ENCODE data around the gene SLCO3A1. TPM values are rescaled to one million over a fixed set of nuclear protein-coding genes. Genes with fewer than 3 reads are reported as not detected.

SLCO3A1 gene
- total and polyA plus RNA-seq, 12 donors: 1.8 to 26.6 (median 17.2) TPM

- no peaks in the 10 kb centered on the region for H3K27me3 ChIP-seq
- peak overlapping the region in 2 of 5 donors; percentile 46 to 58 for H3K27ac ChIP-seq
Measured at GRCh38 chr15:91946581-91947292, 93.2 kb downstream of the SLCO3A1 start.

GRCh38 chr15:91947293-91947679 is 93.8 kb downstream of the SLCO3A1 start:
- H3K36me3 ChIP-seq (replicated peaks in 1 of 2): no peaks in the 10 kb centered on the region
- H3K4me3 ChIP-seq: no peak overlapping the region
- no peaks in the 10 kb centered on the region for H3K27me3 ChIP-seq
- TF ChIP-seq CTCF (IDR thresholded peaks at IDR 0.05): no peak
- TF ChIP-seq POLR2A (IDR thresholded peaks at IDR 0.05): no peak
- intact Hi-C loops (cut with DNase I): loop anchor here in 1 of 2 donors (10.0 kb wide), 2 partner anchors 92 to 128 kb away; partner anchors contain the start of gene SLCO3A1
- peak overlapping the region in 2 of 5 donors; percentile 46 to 58 for H3K27ac ChIP-seq
- no peak for DNase-seq
- H3K9me3 ChIP-seq (replicated peaks in 1 of 3): no peaks in the 10 kb centered on the region
- WGBS, 4 donors: 57 to 63% (median 62%) methylated on average over 7 of the region's 7 CpGs
- peaks cover 11 to 48% of the 10 kb centered on the region in 2 donors for H3K4me1 ChIP-seq (replicated peaks in 1 of 2)

More at GRCh38 chr15:91946581-91947292, 93.2 kb downstream of the SLCO3A1 start:
- DNase-seq: no peak
- Histone ChIP-seq H3K36me3 (replicated peaks in 1 of 2) (no peaks in the 10 kb centered on the region), H3K9me3 (replicated peaks in 1 of 3) (no peaks in the 10 kb centered on the region), H3K4me1 (replicated peaks in 1 of 2) (peaks cover 12 to 53% of the 10 kb centered on the region in 2 donors), H3K4me3 (no peak overlapping the region)
- intact Hi-C loops (cut with DNase I): loop anchor here in 1 of 2 donors (10.0 kb wide), 2 partner anchors 92 to 128 kb away; partner anchors contain the start of gene SLCO3A1
- WGBS, 4 donors: 65 to 70% (median 69%) methylated on average over 15 to 16 of the region's 16 CpGs
- peak in 1 of 6 experiments; percentile 19 for TF ChIP-seq CTCF (IDR thresholded peaks at IDR 0.05)
- TF ChIP-seq POLR2A (IDR thresholded peaks at IDR 0.05): no peak

- Histone ChIP-seq H3K27ac (peak overlapping the region in 2 of 5 donors; percentile 46 to 58), H3K4me3 (no peak overlapping the region), H3K9me3 (replicated peaks in 1 of 3) (no peaks in the 10 kb centered on the region), H3K4me1 (replicated peaks in 1 of 2) (peaks cover 5 to 41% of the 10 kb centered on the region in 2 donors), H3K36me3 (replicated peaks in 1 of 2) (no peaks in the 10 kb centered on the region), H3K27me3 (no peaks in the 10 kb centered on the region)
- intact Hi-C loops (cut with DNase I): loop anchor here in 1 of 2 donors (10.0 kb wide), 2 partner anchors 93 to 127 kb away; partner anchors contain the start of gene SLCO3A1
- no peak for TF ChIP-seq CTCF (IDR thresholded peaks at IDR 0.05)
- no peak for TF ChIP-seq POLR2A (IDR thresholded peaks at IDR 0.05)
- 64 to 69% (median 66%) methylated on average over 18 to 19 of the region's 19 CpGs for WGBS, 4 donors
- no peak for DNase-seq
Measured at GRCh38 chr15:91947683-91948608, 94.4 kb downstream of the SLCO3A1 start.

- 94 to 98% (median 97%) methylated on average over 8 of the region's 8 CpGs for whole genome bisulfite sequencing, 4 donors
- intact Hi-C loops (cut with DNase I): loop anchor here in 1 of 2 donors (10.0 kb wide), 2 partner anchors 95 to 125 kb away; partner anchors contain the start of gene SLCO3A1
- Histone ChIP-seq H3K4me1 (replicated peaks in 1 of 2) (peaks cover 0 to 32% of the 10 kb centered on the region in 2 donors), H3K27ac (no peak overlapping the region), H3K36me3 (replicated peaks in 1 of 2) (no peaks in the 10 kb centered on the region), H3K4me3 (no peak overlapping the region), H3K27me3 (no peaks in the 10 kb centered on the region), H3K9me3 (replicated peaks in 1 of 3) (no peaks in the 10 kb centered on the region)
- DNase-seq: no peak
- no peak for TF ChIP-seq CTCF (IDR thresholded peaks at IDR 0.05)
- no peak for TF ChIP-seq POLR2A (IDR thresholded peaks at IDR 0.05)
Measured at GRCh38 chr15:91949361-91949760, 95.9 kb downstream of the SLCO3A1 start.

Data from adrenal gland (tissue), 12 donors.